GM23338 (cell line): ENCODE measurements around the gene TNRC18.

Experiments used
- EZH2 ChIP-seq: fragments of 200-600 bp; sonication (generic); IDR thresholded peaks from one replicate; pipeline ENCODE4 v1.8.0; 2017; ENCODE audit warnings: antibody characterized with exemption, mild to moderate bottlenecking, low read depth; ENCODE audit not compliant: unreplicated experiment
- EZH2phosphoT487 ChIP-seq: fragments of 200-600 bp; sonication (generic); IDR thresholded peaks from one replicate; pipeline ENCODE4 v1.8.1; 2018; ENCODE audit warnings: antibody characterized with exemption; ENCODE audit not compliant: unreplicated experiment
- NANOG ChIP-seq: IDR thresholded peaks from 2 replicates; pipeline ENCODE4 v1.6.1; 2016; ENCODE audit warnings: antibody characterized with exemption, borderline replicate concordance
- POLR2AphosphoS5 ChIP-seq: IDR thresholded peaks from 2 replicates; pipeline ENCODE4 v1.6.1; 2016; ENCODE audit warnings: antibody characterized with exemption, low read depth
- STAT1 ChIP-seq: IDR thresholded peaks from one replicate; pipeline ENCODE4 v1.6.1; 2016; ENCODE audit warnings: antibody characterized with exemption; ENCODE audit not compliant: unreplicated experiment
- TF ChIP-seq, protein P1 (sequence below): IDR thresholded peaks from one replicate; pipeline ENCODE4 v1.6.1; 2018; ENCODE audit warnings: antibody characterized with exemption; ENCODE audit not compliant: unreplicated experiment
- TF ChIP-seq, protein P2 (sequence below), 2 experiments: fragments of 200-600 bp in 1 of 2; sonication (generic) in 1 of 2; conservative IDR thresholded peaks; 2 replicates each; pipeline versions ENCODE4 v1.5.1 to v1.6.1; 2016 to 2017; ENCODE audit warnings: antibody characterized with exemption in 2 of 2, low read depth in 2 of 2, mild to moderate bottlenecking in 2 of 2, moderate library complexity in 1 of 2
- TF ChIP-seq, protein P3 (sequence below): IDR thresholded peaks from 2 replicates; pipeline ENCODE4 v1.6.1; 2016; ENCODE audit warnings: antibody characterized with exemption
- TF ChIP-seq, protein P4 (sequence below): fragments of 250-450 bp; sonication (Bioruptor Pico); IDR thresholded peaks from 2 replicates; pipeline ENCODE4 v1.5.0; 2020; ENCODE audit warnings: mild to moderate bottlenecking, moderate library complexity

DNA sequence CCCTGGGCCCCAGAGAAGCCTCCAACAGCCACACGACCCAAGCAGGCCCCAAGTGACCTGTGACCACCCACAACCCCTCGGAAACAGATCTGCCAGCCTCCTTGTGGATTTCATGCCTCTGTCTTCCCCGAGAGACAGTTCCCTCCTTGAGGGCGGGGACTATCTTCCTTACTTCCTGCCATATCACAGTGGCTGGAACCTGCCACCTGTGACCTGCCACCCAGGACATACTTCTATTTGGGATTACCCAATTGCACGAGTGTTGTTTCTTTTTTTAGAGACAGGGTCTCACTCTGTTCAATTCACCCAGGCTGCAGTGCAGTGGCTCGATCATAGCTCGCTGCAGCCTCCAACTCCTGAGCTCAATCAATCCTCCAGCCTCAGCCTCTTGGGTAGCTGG lies 25.9 kb downstream of the TNRC18 start:
- TF ChIP-seq, protein P1, sequence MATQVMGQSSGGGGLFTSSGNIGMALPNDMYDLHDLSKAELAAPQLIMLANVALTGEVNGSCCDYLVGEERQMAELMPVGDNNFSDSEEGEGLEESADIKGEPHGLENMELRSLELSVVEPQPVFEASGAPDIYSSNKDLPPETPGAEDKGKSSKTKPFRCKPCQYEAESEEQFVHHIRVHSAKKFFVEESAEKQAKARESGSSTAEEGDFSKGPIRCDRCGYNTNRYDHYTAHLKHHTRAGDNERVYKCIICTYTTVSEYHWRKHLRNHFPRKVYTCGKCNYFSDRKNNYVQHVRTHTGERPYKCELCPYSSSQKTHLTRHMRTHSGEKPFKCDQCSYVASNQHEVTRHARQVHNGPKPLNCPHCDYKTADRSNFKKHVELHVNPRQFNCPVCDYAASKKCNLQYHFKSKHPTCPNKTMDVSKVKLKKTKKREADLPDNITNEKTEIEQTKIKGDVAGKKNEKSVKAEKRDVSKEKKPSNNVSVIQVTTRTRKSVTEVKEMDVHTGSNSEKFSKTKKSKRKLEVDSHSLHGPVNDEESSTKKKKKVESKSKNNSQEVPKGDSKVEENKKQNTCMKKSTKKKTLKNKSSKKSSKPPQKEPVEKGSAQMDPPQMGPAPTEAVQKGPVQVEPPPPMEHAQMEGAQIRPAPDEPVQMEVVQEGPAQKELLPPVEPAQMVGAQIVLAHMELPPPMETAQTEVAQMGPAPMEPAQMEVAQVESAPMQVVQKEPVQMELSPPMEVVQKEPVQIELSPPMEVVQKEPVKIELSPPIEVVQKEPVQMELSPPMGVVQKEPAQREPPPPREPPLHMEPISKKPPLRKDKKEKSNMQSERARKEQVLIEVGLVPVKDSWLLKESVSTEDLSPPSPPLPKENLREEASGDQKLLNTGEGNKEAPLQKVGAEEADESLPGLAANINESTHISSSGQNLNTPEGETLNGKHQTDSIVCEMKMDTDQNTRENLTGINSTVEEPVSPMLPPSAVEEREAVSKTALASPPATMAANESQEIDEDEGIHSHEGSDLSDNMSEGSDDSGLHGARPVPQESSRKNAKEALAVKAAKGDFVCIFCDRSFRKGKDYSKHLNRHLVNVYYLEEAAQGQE, result no peak
- TF ChIP-seq, protein P2, sequence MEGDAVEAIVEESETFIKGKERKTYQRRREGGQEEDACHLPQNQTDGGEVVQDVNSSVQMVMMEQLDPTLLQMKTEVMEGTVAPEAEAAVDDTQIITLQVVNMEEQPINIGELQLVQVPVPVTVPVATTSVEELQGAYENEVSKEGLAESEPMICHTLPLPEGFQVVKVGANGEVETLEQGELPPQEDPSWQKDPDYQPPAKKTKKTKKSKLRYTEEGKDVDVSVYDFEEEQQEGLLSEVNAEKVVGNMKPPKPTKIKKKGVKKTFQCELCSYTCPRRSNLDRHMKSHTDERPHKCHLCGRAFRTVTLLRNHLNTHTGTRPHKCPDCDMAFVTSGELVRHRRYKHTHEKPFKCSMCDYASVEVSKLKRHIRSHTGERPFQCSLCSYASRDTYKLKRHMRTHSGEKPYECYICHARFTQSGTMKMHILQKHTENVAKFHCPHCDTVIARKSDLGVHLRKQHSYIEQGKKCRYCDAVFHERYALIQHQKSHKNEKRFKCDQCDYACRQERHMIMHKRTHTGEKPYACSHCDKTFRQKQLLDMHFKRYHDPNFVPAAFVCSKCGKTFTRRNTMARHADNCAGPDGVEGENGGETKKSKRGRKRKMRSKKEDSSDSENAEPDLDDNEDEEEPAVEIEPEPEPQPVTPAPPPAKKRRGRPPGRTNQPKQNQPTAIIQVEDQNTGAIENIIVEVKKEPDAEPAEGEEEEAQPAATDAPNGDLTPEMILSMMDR (conservative IDR thresholded peaks at IDR 0.05; ENCODE audit: low read depth in 2 of 2), result no peak
- TF ChIP-seq EZH2phosphoT487 (no peak), POLR2AphosphoS5 (no peak), EZH2 (no peak), NANOG (no peak), STAT1 (no peak)
- TF ChIP-seq, protein P3, sequence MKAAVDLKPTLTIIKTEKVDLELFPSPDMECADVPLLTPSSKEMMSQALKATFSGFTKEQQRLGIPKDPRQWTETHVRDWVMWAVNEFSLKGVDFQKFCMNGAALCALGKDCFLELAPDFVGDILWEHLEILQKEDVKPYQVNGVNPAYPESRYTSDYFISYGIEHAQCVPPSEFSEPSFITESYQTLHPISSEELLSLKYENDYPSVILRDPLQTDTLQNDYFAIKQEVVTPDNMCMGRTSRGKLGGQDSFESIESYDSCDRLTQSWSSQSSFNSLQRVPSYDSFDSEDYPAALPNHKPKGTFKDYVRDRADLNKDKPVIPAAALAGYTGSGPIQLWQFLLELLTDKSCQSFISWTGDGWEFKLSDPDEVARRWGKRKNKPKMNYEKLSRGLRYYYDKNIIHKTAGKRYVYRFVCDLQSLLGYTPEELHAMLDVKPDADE, result no peak
- TF ChIP-seq, protein P4, sequence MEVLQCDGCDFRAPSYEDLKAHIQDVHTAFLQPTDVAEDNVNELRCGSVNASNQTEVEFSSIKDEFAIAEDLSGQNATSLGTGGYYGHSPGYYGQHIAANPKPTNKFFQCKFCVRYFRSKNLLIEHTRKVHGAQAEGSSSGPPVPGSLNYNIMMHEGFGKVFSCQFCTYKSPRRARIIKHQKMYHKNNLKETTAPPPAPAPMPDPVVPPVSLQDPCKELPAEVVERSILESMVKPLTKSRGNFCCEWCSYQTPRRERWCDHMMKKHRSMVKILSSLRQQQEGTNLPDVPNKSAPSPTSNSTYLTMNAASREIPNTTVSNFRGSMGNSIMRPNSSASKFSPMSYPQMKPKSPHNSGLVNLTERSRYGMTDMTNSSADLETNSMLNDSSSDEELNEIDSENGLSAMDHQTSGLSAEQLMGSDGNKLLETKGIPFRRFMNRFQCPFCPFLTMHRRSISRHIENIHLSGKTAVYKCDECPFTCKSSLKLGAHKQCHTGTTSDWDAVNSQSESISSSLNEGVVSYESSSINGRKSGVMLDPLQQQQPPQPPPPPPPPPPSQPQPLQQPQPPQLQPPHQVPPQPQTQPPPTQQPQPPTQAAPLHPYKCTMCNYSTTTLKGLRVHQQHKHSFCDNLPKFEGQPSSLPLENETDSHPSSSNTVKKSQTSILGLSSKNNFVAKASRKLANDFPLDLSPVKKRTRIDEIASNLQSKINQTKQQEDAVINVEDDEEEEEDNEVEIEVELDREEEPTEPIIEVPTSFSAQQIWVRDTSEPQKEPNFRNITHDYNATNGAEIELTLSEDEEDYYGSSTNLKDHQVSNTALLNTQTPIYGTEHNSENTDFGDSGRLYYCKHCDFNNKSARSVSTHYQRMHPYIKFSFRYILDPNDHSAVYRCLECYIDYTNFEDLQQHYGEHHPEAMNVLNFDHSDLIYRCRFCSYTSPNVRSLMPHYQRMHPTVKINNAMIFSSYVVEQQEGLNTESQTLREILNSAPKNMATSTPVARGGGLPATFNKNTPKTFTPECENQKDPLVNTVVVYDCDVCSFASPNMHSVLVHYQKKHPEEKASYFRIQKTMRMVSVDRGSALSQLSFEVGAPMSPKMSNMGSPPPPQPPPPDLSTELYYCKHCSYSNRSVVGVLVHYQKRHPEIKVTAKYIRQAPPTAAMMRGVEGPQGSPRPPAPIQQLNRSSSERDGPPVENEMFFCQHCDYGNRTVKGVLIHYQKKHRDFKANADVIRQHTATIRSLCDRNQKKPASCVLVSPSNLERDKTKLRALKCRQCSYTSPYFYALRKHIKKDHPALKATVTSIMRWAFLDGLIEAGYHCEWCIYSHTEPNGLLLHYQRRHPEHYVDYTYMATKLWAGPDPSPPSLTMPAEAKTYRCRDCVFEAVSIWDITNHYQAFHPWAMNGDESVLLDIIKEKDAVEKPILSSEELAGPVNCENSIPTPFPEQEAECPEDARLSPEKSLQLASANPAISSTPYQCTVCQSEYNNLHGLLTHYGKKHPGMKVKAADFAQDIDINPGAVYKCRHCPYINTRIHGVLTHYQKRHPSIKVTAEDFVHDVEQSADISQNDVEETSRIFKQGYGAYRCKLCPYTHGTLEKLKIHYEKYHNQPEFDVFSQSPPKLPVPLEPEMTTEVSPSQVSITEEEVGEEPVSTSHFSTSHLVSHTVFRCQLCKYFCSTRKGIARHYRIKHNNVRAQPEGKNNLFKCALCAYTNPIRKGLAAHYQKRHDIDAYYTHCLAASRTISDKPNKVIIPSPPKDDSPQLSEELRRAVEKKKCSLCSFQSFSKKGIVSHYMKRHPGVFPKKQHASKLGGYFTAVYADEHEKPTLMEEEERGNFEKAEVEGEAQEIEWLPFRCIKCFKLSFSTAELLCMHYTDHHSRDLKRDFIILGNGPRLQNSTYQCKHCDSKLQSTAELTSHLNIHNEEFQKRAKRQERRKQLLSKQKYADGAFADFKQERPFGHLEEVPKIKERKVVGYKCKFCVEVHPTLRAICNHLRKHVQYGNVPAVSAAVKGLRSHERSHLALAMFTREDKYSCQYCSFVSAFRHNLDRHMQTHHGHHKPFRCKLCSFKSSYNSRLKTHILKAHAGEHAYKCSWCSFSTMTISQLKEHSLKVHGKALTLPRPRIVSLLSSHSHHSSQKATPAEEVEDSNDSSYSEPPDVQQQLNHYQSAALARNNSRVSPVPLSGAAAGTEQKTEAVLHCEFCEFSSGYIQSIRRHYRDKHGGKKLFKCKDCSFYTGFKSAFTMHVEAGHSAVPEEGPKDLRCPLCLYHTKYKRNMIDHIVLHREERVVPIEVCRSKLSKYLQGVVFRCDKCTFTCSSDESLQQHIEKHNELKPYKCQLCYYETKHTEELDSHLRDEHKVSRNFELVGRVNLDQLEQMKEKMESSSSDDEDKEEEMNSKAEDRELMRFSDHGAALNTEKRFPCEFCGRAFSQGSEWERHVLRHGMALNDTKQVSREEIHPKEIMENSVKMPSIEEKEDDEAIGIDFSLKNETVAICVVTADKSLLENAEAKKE (CRISPR knock-in tag), result no peak
